Measurements from ENCODE around the gene PPARA. TPM values are rescaled to one million over a fixed set of nuclear protein-coding genes. Genes with fewer than 3 reads are reported as not detected.

Gene PPARA
- 10 to 100 TPM; 11.7 to 12.3 TPM for total RNA-seq
- 15.0 to 40.7 reads per million in 2 donors for total RNA-seq

GRCh38 chr22:46150034-46150654 lies at the start of gene PPARA:
PPARA (plus strand) TSS chr22:46150526; CDS start chr22:46198384, 47,858 bp downstream.
- peak within 1 kb of the TSS; percentile 91 for H3K4me3 Mint-ChIP-seq
- peak within 1 kb of the TSS; percentile 14 for H3K27ac Mint-ChIP-seq

DNA sequence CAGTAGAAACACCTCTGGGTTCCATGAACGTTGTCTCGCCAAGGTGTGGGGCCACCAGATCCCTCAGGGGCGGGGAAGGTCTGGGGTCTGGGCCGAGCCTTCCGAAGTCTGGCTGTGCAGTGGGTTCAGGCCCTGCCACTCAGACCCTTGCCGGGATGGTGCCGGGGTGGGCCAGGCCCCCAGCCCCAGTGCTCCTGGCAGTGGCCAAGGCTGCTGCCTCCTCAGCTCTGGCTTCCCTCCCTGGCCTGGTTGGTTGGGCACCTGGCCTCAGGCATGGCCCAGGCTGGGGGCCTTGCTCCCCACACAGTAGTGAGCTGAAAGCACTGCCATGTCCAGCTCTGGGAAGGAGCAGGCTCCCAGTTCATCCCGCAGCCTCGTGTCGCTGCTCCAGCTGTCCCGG lies 48.2 kb upstream of the PPARA start:
- ATAC-seq: no peak
- no peaks in the 10 kb centered on the region for H3K27me3 Mint-ChIP-seq
- no peaks in the 10 kb centered on the region for H3K9me3 ChIP-seq (ENCODE audit: control insufficient read depth, low read length, poor library complexity, severe bottlenecking)
- peak overlapping the region; percentile 37 for H3K27ac Mint-ChIP-seq
- H3K4me1 Mint-ChIP-seq: peaks cover 2% of the 10 kb centered on the region
- no peak for DNase-seq
- no peak overlapping the region for H3K4me3 Mint-ChIP-seq
- no peaks in the 10 kb centered on the region for H3K36me3 Mint-ChIP-seq (ENCODE audit: low read depth)

More at GRCh38 chr22:46150034-46150654, at the start of gene PPARA:
- Mint-ChIP-seq H3K36me3 (ENCODE audit: low read depth) (peaks cover 2% of the 10 kb centered on the region), H3K4me1 (peaks cover 12% of the 10 kb centered on the region), H3K27me3 (no peaks in the 10 kb centered on the region)
- DNase-seq: peak; percentile 77 to 94 (median 88)
- ATAC-seq: peak; percentile 82
- H3K9me3 ChIP-seq (ENCODE audit: control insufficient read depth, low read length, poor library complexity, severe bottlenecking): no peaks in the 10 kb centered on the region

- DNase-seq (no peak), ATAC-seq (no peak)
- H3K27me3 Mint-ChIP-seq: no peaks in the 10 kb centered on the region
- peaks cover 2% of the 10 kb centered on the region for H3K4me1 Mint-ChIP-seq
- H3K4me3 Mint-ChIP-seq: no peak overlapping the region
- H3K9me3 ChIP-seq (ENCODE audit: control insufficient read depth, low read length, poor library complexity, severe bottlenecking): no peaks in the 10 kb centered on the region
- H3K27ac Mint-ChIP-seq: no peak overlapping the region
- no peaks in the 10 kb centered on the region for H3K36me3 Mint-ChIP-seq (ENCODE audit: low read depth)
Observed at GRCh38 chr22:46102752-46103151, 47.6 kb upstream of the PPARA start.

DNA sequence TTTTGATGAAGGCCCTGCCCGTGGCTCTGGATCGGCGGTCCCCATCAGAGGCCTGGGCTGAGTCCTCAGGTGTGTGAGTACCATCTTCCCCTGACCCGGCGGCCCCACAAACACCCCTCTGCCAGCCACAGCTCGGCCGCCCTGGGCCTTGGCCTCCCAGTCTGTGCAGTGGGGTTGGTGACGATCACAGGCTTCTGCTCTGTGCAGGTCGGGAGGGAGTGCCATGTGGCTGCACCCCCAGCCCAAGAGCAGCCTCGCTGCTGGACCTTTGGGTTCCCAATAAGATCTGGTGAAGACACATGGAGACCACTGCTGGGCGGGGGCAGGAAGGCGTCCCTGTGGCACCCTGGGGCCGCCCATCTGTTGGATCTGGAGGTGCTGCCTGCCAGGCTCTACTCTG lies 47.1 kb upstream of the PPARA start:
- DNase-seq (no peak), ATAC-seq (no peak)
- Mint-ChIP-seq H3K4me1 (peaks cover 2% of the 10 kb centered on the region), H3K4me3 (no peak overlapping the region), H3K36me3 (ENCODE audit: low read depth) (no peaks in the 10 kb centered on the region), H3K27ac (peak overlapping the region; percentile 51), H3K27me3 (no peaks in the 10 kb centered on the region)
- H3K9me3 ChIP-seq (ENCODE audit: control insufficient read depth, low read length, poor library complexity, severe bottlenecking): no peaks in the 10 kb centered on the region

GRCh38 chr22:46103664-46104063 lies 46.7 kb upstream of the PPARA start:
- ATAC-seq (no peak), DNase-seq (no peak)
- Mint-ChIP-seq H3K4me3 (no peak overlapping the region), H3K27ac (peak overlapping the region; percentile 51), H3K36me3 (ENCODE audit: low read depth) (no peaks in the 10 kb centered on the region), H3K4me1 (peaks cover 2% of the 10 kb centered on the region), H3K27me3 (no peaks in the 10 kb centered on the region)
- H3K9me3 ChIP-seq (ENCODE audit: control insufficient read depth, low read length, poor library complexity, severe bottlenecking): no peaks in the 10 kb centered on the region

GRCh38 chr22:46104170-46104880 lies 46.0 kb upstream of the PPARA start:
- DNase-seq (no peak), ATAC-seq (no peak)
- Mint-ChIP-seq H3K27me3 (no peaks in the 10 kb centered on the region), H3K36me3 (ENCODE audit: low read depth) (no peaks in the 10 kb centered on the region), H3K4me1 (peaks cover 2% of the 10 kb centered on the region), H3K27ac (peak overlapping the region; percentile 54), H3K4me3 (no peak overlapping the region)
- H3K9me3 ChIP-seq (ENCODE audit: control insufficient read depth, low read length, poor library complexity, severe bottlenecking): no peaks in the 10 kb centered on the region

DNA sequence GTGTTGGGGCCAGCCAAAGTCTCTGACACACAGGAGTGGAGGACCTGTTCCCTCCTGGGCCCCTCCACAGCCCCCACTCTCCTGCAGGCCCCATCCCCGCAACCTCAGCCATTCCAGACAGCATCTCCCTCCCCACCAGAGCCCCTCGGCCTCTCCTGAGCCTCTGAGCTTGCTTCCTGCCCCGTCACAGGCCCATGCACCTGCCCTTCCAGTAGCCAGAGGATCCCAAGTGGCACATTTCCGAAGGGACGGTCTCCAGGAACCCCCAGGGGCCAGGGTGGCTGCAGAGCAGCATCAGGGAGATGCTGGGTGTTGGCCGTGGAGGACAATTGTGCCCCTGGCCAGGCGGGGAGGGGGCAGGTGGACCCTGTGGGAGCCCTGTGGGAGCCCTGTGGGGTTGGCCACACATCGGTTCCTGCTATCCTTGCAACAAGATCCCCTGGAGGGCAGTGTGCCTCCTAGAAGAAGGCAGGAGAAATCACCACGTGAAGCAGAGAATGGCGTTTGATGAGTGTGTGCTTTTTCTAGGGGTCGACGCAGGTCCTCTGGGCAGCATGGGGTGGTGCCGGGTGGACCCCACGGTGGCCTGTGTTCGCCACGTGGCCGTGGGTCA lies 45.3 kb upstream of the PPARA start:
- DNase-seq: no peak
- Mint-ChIP-seq H3K36me3 (ENCODE audit: low read depth) (no peaks in the 10 kb centered on the region), H3K27ac (peak overlapping the region; percentile 54), H3K4me3 (no peak overlapping the region), H3K27me3 (no peaks in the 10 kb centered on the region), H3K4me1 (peaks cover 2% of the 10 kb centered on the region)
- no peaks in the 10 kb centered on the region for H3K9me3 ChIP-seq (ENCODE audit: control insufficient read depth, low read length, poor library complexity, severe bottlenecking)
- ATAC-seq: no peak

- Mint-ChIP-seq H3K4me1 (peaks cover 2% of the 10 kb centered on the region), H3K4me3 (no peak overlapping the region), H3K27ac (peak overlapping the region; percentile 54), H3K27me3 (no peaks in the 10 kb centered on the region), H3K36me3 (ENCODE audit: low read depth) (no peaks in the 10 kb centered on the region)
- no peaks in the 10 kb centered on the region for H3K9me3 ChIP-seq (ENCODE audit: control insufficient read depth, low read length, poor library complexity, severe bottlenecking)
- DNase-seq (no peak), ATAC-seq (no peak)
Observed at GRCh38 chr22:46105494-46106278, 44.6 kb upstream of the PPARA start.

DNA sequence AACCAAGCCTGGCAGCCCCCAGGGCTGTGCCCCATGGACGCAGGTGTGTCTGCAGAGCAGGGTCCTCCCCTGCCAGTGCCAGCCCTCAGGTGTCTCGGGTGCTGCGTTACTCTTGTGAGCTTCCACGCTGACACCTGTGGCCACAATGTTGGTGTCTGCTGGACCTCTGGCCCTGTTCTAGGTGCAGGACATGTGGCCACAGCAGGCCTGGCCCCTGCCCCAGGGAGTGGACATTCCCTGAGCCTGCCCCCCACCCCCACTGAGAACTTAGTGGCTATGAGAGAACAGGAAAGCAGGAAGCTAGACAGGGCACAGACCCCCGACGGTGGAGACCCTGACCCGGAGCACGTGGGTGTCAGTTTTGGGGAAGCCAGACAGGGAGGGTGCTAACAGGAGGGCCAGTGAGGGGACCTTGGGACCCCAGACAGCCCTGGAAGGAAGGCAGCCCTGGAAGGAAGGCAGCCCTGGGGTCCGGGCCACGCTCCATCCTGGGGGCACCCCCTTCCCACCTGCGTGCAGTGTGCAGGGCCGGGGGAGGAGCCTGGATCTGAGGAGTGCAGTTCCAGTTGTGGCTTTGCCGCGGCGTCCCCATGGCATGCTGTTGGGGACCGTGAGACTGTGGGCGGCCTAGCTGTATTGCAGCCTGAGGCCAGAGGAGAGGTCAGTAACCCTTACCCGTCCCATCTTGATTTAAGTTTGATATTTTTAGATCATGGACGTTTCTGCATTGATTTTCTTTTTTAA lies 43.9 kb upstream of the PPARA start:
- Mint-ChIP-seq H3K4me3 (no peak overlapping the region), H3K4me1 (peaks cover 1% of the 10 kb centered on the region), H3K27me3 (no peaks in the 10 kb centered on the region), H3K27ac (no peak overlapping the region), H3K36me3 (ENCODE audit: low read depth) (no peaks in the 10 kb centered on the region)
- H3K9me3 ChIP-seq (ENCODE audit: control insufficient read depth, low read length, poor library complexity, severe bottlenecking): no peaks in the 10 kb centered on the region
- peak; percentile 18 for ATAC-seq
- no peak for DNase-seq

- Mint-ChIP-seq H3K4me3 (no peak overlapping the region), H3K36me3 (ENCODE audit: low read depth) (no peaks in the 10 kb centered on the region), H3K4me1 (no peaks in the 10 kb centered on the region), H3K27me3 (no peaks in the 10 kb centered on the region), H3K27ac (no peak overlapping the region)
- no peak for ATAC-seq
- no peak for DNase-seq
- H3K9me3 ChIP-seq (ENCODE audit: control insufficient read depth, low read length, poor library complexity, severe bottlenecking): no peaks in the 10 kb centered on the region
Observed at GRCh38 chr22:46107089-46107664, 43.1 kb upstream of the PPARA start.

- DNase-seq (no peak), ATAC-seq (no peak)
- Mint-ChIP-seq H3K27ac (no peak overlapping the region), H3K27me3 (no peaks in the 10 kb centered on the region), H3K4me1 (no peaks in the 10 kb centered on the region), H3K36me3 (ENCODE audit: low read depth) (no peaks in the 10 kb centered on the region), H3K4me3 (no peak overlapping the region)
- H3K9me3 ChIP-seq (ENCODE audit: control insufficient read depth, low read length, poor library complexity, severe bottlenecking): no peaks in the 10 kb centered on the region
Observed at GRCh38 chr22:46107753-46108563, 42.4 kb upstream of the PPARA start.

Data from T-helper 17 cell (primary cell).